ENCODE results near the gene SLC26A4.

SLC26A4 gene

GRCh38 chr7:107667341-107667740 is 6.7 kb downstream of the SLC26A4 start:
- no peak for ATAC-seq
- TF ChIP-seq RARB (CRISPR knock-in tag; IDR thresholded peaks at IDR 0.05), result no peak

DNA sequence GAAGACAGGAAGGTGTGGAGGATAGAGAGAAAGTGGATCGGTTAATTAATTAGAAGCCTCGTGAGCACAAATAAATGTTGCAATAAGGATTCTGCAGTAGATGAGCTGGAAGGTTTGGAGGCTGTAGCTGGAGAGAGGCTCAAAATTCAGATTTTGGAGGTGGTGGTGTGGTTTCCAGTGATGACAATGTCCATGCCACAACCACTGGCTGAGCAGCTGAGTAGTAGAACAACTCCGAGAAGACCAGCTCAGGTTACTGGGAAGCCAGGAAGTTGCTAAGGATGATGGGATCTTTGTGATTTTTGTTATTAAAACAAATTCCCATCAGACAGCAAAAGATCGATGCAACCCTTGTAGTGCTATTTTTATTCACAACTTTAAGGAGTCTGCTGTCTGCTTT is 7.7 kb downstream of the SLC26A4 start:
- no peak for ATAC-seq
- TF ChIP-seq GLIS3 (CRISPR knock-in tag; IDR thresholded peaks at IDR 0.05), result no peak
- no peak for TF ChIP-seq OSR1 (CRISPR knock-in tag; IDR thresholded peaks at IDR 0.05)
- no peak for TF ChIP-seq ZFP3 (CRISPR knock-in tag; IDR thresholded peaks at IDR 0.05)
- TF ChIP-seq TSHZ2 (CRISPR knock-in tag; IDR thresholded peaks at IDR 0.05), result no peak
- TF ChIP-seq PPARA (CRISPR knock-in tag; IDR thresholded peaks at IDR 0.05; ENCODE audit: borderline replicate concordance), result no peak

DNA sequence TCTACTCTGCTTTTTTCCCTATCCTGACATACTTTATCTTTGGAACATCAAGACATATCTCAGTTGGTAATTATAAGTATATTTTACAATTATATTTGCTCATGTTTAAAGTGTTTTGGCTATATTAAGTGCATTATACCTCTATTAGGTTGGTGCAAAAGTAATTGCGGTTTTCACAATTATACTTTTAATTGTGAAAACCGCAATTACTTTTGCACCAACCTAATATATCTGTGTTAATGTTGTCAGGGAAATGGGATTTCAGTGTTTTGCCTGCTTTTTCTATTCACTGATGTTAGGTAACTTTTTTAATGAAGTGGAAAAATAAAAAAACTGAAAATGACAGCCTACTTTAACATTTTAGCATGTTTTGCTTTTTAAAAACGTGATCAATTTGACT is 11.6 kb downstream of the SLC26A4 start:
- ATAC-seq, result no peak
- no peak for TF ChIP-seq ZFP3 (CRISPR knock-in tag; IDR thresholded peaks at IDR 0.05)
- no peak for TF ChIP-seq TSHZ2 (CRISPR knock-in tag; IDR thresholded peaks at IDR 0.05)
- TF ChIP-seq PPARA (CRISPR knock-in tag; IDR thresholded peaks at IDR 0.05; ENCODE audit: borderline replicate concordance), result no peak
- no peak for TF ChIP-seq ISL1 (CRISPR knock-in tag; IDR thresholded peaks at IDR 0.05)
- TF ChIP-seq, protein P1, sequence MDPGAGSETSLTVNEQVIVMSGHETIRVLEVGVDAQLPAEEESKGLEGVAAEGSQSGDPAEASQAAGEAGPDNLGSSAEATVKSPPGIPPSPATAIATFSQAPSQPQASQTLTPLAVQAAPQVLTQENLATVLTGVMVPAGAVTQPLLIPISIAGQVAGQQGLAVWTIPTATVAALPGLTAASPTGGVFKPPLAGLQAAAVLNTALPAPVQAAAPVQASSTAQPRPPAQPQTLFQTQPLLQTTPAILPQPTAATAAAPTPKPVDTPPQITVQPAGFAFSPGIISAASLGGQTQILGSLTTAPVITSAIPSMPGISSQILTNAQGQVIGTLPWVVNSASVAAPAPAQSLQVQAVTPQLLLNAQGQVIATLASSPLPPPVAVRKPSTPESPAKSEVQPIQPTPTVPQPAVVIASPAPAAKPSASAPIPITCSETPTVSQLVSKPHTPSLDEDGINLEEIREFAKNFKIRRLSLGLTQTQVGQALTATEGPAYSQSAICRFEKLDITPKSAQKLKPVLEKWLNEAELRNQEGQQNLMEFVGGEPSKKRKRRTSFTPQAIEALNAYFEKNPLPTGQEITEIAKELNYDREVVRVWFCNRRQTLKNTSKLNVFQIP (CRISPR knock-in tag; IDR thresholded peaks at IDR 0.05; ENCODE audit: borderline replicate concordance, low read depth), result no peak
- no peak for TF ChIP-seq ZNF8 (CRISPR knock-in tag; IDR thresholded peaks at IDR 0.05)

- ATAC-seq, result peak; percentile 90
- no peak for TF ChIP-seq ZNF70 (CRISPR knock-in tag; IDR thresholded peaks at IDR 0.05)
- TF ChIP-seq TCF4 (CRISPR knock-in tag; IDR thresholded peaks at IDR 0.05; ENCODE audit: borderline replicate concordance), result no peak
- TF ChIP-seq, protein P2, sequence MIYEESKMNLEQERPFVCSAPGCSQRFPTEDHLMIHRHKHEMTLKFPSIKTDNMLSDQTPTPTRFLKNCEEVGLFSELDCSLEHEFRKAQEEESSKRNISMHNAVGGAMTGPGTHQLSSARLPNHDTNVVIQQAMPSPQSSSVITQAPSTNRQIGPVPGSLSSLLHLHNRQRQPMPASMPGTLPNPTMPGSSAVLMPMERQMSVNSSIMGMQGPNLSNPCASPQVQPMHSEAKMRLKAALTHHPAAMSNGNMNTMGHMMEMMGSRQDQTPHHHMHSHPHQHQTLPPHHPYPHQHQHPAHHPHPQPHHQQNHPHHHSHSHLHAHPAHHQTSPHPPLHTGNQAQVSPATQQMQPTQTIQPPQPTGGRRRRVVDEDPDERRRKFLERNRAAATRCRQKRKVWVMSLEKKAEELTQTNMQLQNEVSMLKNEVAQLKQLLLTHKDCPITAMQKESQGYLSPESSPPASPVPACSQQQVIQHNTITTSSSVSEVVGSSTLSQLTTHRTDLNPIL (CRISPR knock-in tag; IDR thresholded peaks at IDR 0.05; ENCODE audit: low read depth), result no peak
- TF ChIP-seq CSDC2 (CRISPR knock-in tag; IDR thresholded peaks at IDR 0.05), result no peak
- no peak for TF ChIP-seq ESRRG (CRISPR knock-in tag; IDR thresholded peaks at IDR 0.05)
- TF ChIP-seq PATZ1 (CRISPR knock-in tag; IDR thresholded peaks at IDR 0.05; ENCODE audit: borderline replicate concordance), result 0 out of 2 replicates have a peak, but pooled peaks have one; percentile 26
- TF ChIP-seq ZC3H10 (CRISPR knock-in tag; IDR thresholded peaks at IDR 0.05), result peak; percentile 25; the same call in 1 of the 2 replicates
- TF ChIP-seq RARB (CRISPR knock-in tag; IDR thresholded peaks at IDR 0.05), result no peak
- TF ChIP-seq, protein P1 (CRISPR knock-in tag; IDR thresholded peaks at IDR 0.05; ENCODE audit: borderline replicate concordance, low read depth), result no peak
- no peak for TF ChIP-seq GLIS3 (CRISPR knock-in tag; IDR thresholded peaks at IDR 0.05)
- TF ChIP-seq OSR1 (CRISPR knock-in tag; IDR thresholded peaks at IDR 0.05), result no peak
- no peak for TF ChIP-seq ARNTL (CRISPR knock-in tag; IDR thresholded peaks at IDR 0.05; ENCODE audit: borderline replicate concordance, low read depth)
- TF ChIP-seq, protein P3, sequence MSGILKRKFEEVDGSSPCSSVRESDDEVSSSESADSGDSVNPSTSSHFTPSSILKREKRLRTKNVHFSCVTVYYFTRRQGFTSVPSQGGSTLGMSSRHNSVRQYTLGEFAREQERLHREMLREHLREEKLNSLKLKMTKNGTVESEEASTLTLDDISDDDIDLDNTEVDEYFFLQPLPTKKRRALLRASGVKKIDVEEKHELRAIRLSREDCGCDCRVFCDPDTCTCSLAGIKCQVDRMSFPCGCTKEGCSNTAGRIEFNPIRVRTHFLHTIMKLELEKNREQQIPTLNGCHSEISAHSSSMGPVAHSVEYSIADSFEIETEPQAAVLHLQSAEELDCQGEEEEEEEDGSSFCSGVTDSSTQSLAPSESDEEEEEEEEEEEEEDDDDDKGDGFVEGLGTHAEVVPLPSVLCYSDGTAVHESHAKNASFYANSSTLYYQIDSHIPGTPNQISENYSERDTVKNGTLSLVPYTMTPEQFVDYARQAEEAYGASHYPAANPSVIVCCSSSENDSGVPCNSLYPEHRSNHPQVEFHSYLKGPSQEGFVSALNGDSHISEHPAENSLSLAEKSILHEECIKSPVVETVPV (CRISPR knock-in tag; IDR thresholded peaks at IDR 0.05), result no peak; the same call in 1 of the 2 replicates
- no peak for TF ChIP-seq ZNF8 (CRISPR knock-in tag; IDR thresholded peaks at IDR 0.05)
- TF ChIP-seq BACH2 (CRISPR knock-in tag; IDR thresholded peaks at IDR 0.05; ENCODE audit: borderline replicate concordance), result no peak
These were observed 15.6 kb downstream of the SLC26A4 start for GRCh38 chr7:107676249-107676648.

All from SK-N-SH treated with all-trans-retinoic acid at 6 μM for 48 hours (cell line).